SK-N-SH treated with all-trans-retinoic acid at 6 μM for 48 hours (cell line): Measurements from ENCODE around the gene C9orf57.
"Not testable (repeated sequence)": the region's sequence is repeated elsewhere in the genome, so short reads cannot be mapped to it uniquely, and the experiment has no call there.

Experiments used
- ATAC-seq: fragments of 200-7000 bp; cut with Tn5 transposase; 3 replicates; pipeline ENCODE4 v1.9.1; 2020; ENCODE audit warnings: mild to moderate bottlenecking, moderate library complexity
- ARNTL ChIP-seq: fragments of 450-650 bp; formaldehyde crosslinking; IDR thresholded peaks from 2 replicates; pipeline ENCODE4 v1.5.0; 2020; ENCODE audit warnings: low read depth, mild to moderate bottlenecking, moderate library complexity, borderline replicate concordance
- BACH2 ChIP-seq: fragments of 250-450 bp; sonication (Bioruptor Pico); IDR thresholded peaks from 2 replicates; pipeline ENCODE4 v1.9.0; 2021; ENCODE audit warnings: mild to moderate bottlenecking, borderline replicate concordance
- CREB5 ChIP-seq: fragments of 250-450 bp; sonication (Bioruptor Pico); IDR thresholded peaks from 2 replicates; pipeline ENCODE4 v1.5.1; 2020; ENCODE audit warnings: low read depth, mild to moderate bottlenecking, moderate library complexity
- CSDC2 ChIP-seq: fragments of 250-450 bp; sonication (Bioruptor Pico); IDR thresholded peaks from 2 replicates; pipeline ENCODE4 v1.5.0; 2020; ENCODE audit warnings: mild to moderate bottlenecking, moderate library complexity
- CSRNP3 ChIP-seq: fragments of 250-450 bp; sonication (Bioruptor Pico); IDR thresholded peaks from 2 replicates; pipeline ENCODE4 v1.5.1; 2021; ENCODE audit warnings: mild to moderate bottlenecking, moderate library complexity
- ESRRG ChIP-seq: fragments of 250-450 bp; sonication (Bioruptor Pico); IDR thresholded peaks from 2 replicates; pipeline ENCODE4 v1.6.1; 2021; ENCODE audit warnings: mild to moderate bottlenecking
- GLIS3 ChIP-seq: fragments of 250-450 bp; sonication (Bioruptor Pico); IDR thresholded peaks from 2 replicates; pipeline ENCODE4 v1.5.0; 2020; ENCODE audit warnings: mild to moderate bottlenecking, moderate library complexity
- ISL1 ChIP-seq: fragments of 250-450 bp; sonication (Bioruptor Pico); IDR thresholded peaks from 2 replicates; pipeline ENCODE4 v2.1.2; 2022; ENCODE audit warnings: mild to moderate bottlenecking, moderate library complexity
- OSR1 ChIP-seq: fragments of 250-450 bp; sonication (Bioruptor Pico); IDR thresholded peaks from 2 replicates; pipeline ENCODE4 v1.8.0; 2022; ENCODE audit warnings: moderate library complexity, mild to moderate bottlenecking, inconsistent platforms
- PATZ1 ChIP-seq: fragments of 250-450 bp; sonication (Bioruptor Pico); IDR thresholded peaks from 2 replicates; pipeline ENCODE4 v1.8.0; 2020; ENCODE audit warnings: mild to moderate bottlenecking, moderate library complexity, borderline replicate concordance
- PPARA ChIP-seq: fragments of 250-450 bp; sonication (Bioruptor Pico); IDR thresholded peaks from 2 replicates; pipeline ENCODE4 v1.5.0; 2020; ENCODE audit warnings: mild to moderate bottlenecking, borderline replicate concordance
- RARB ChIP-seq: fragments of 250-450 bp; sonication (Bioruptor Pico); IDR thresholded peaks from 2 replicates; pipeline ENCODE4 v1.8.0; 2021; ENCODE audit warnings: mild to moderate bottlenecking, moderate library complexity
- SNAI2 ChIP-seq: fragments of 250-450 bp; sonication (Bioruptor Pico); IDR thresholded peaks from 2 replicates; pipeline ENCODE4 v1.5.0; 2020; ENCODE audit warnings: mild to moderate bottlenecking, moderate library complexity
- TCF4 ChIP-seq: fragments of 250-450 bp; sonication (Bioruptor Pico); IDR thresholded peaks from 2 replicates; pipeline ENCODE4 v1.8.0; 2021; ENCODE audit warnings: mild to moderate bottlenecking, moderate library complexity, borderline replicate concordance
- TOX ChIP-seq: fragments of 250-450 bp; sonication (Bioruptor Pico); IDR thresholded peaks from 2 replicates; pipeline ENCODE4 v1.8.0; 2021; ENCODE audit warnings: mild to moderate bottlenecking, moderate library complexity, borderline replicate concordance
- TSHZ2 ChIP-seq: fragments of 250-450 bp; sonication (Bioruptor Pico); IDR thresholded peaks from 2 replicates; pipeline ENCODE4 v1.5.0; 2020; ENCODE audit warnings: mild to moderate bottlenecking, moderate library complexity
- ZC3H10 ChIP-seq: fragments of 250-450 bp; sonication (Bioruptor Pico); IDR thresholded peaks from 2 replicates; pipeline ENCODE4 v1.5.1; 2021; ENCODE audit warnings: mild to moderate bottlenecking, moderate library complexity
- ZFP3 ChIP-seq: fragments of 250-450 bp; sonication (Bioruptor Pico); IDR thresholded peaks from 2 replicates; pipeline ENCODE4 v1.5.0; 2020; ENCODE audit warnings: mild to moderate bottlenecking, moderate library complexity
- ZNF565 ChIP-seq: fragments of 450-650 bp; formaldehyde crosslinking; conservative IDR thresholded peaks from 2 replicates; pipeline ENCODE4 v1.5.0; 2020; ENCODE audit warnings: low read depth, mild to moderate bottlenecking, moderate library complexity
- ZNF70 ChIP-seq: fragments of 450-650 bp; formaldehyde crosslinking; IDR thresholded peaks from 2 replicates; pipeline ENCODE4 v1.5.0; 2020; ENCODE audit warnings: mild to moderate bottlenecking, moderate library complexity
- ZNF8 ChIP-seq: fragments of 450-650 bp; formaldehyde crosslinking; IDR thresholded peaks from 2 replicates; pipeline ENCODE4 v1.5.0; 2020; ENCODE audit warnings: mild to moderate bottlenecking, moderate library complexity

The C9orf57 gene

GRCh38 chr9:72092820-72093219 is 32.4 kb upstream of the C9orf57 start:
- no peak for TF ChIP-seq PPARA (CRISPR knock-in tag)
- TF ChIP-seq ARNTL: no peak
- TF ChIP-seq TCF4 (CRISPR knock-in tag): no peak
- no peak for TF ChIP-seq ZFP3
- TF ChIP-seq ZC3H10 (CRISPR knock-in tag): no peak
- TF ChIP-seq, all 23 proteins: peak for 0
- no peak for ATAC-seq

- TF ChIP-seq ARNTL: no peak
- no peak for TF ChIP-seq OSR1 (CRISPR knock-in tag)
- TF ChIP-seq TCF4 (CRISPR knock-in tag): no peak
- TF ChIP-seq CREB5 (CRISPR knock-in tag): no peak
- TF ChIP-seq PPARA (CRISPR knock-in tag): no peak
- no peak for TF ChIP-seq RARB
- no peak for TF ChIP-seq ESRRG (CRISPR knock-in tag)
- TF ChIP-seq ZNF70: no peak
- TF ChIP-seq CSDC2 (CRISPR knock-in tag): no peak
- TF ChIP-seq ZFP3: no peak
- no peak for TF ChIP-seq ISL1 (CRISPR knock-in tag)
- no peak for TF ChIP-seq BACH2 (CRISPR knock-in tag)
- TF ChIP-seq ZNF8 (CRISPR knock-in tag): no peak
- no peak for TF ChIP-seq GLIS3 (CRISPR knock-in tag)
- no peak for ATAC-seq
Measured at GRCh38 chr9:72089451-72090130, 29.2 kb upstream of the C9orf57 start.

- TF ChIP-seq ZC3H10 (CRISPR knock-in tag) (no peak), CSRNP3 (CRISPR knock-in tag) (no peak), SNAI2 (CRISPR knock-in tag) (no peak), ZNF565 (CRISPR knock-in tag) (no peak), CSDC2 (CRISPR knock-in tag) (no peak), BACH2 (CRISPR knock-in tag) (no peak), TOX (CRISPR knock-in tag) (no peak), CREB5 (CRISPR knock-in tag) (no peak), GLIS3 (CRISPR knock-in tag) (no peak), PATZ1 (CRISPR knock-in tag) (no peak), ISL1 (CRISPR knock-in tag) (no peak), RARB (no peak), ZNF70 (no peak), TSHZ2 (CRISPR knock-in tag) (no peak)
- no peak for ATAC-seq
Measured at GRCh38 chr9:72082536-72082935, 22.1 kb upstream of the C9orf57 start.

- ATAC-seq: not testable (repeated sequence)
Measured at GRCh38 chr9:72074666-72075065, 14.3 kb upstream of the C9orf57 start.
